Neural progenitor cell (in vitro differentiated cells): ENCODE data around the gene LHX4.

Experiments used
- EZH2 ChIP-seq: fragments of 200-600 bp; sonication (generic); IDR thresholded peaks from 2 replicates; pipeline ENCODE4 v1.6.1; 2017; ENCODE audit warnings: antibody characterized with exemption, mild to moderate bottlenecking, moderate library complexity
- TF ChIP-seq, protein P1 (sequence below): fragments of 200-600 bp; sonication (generic); IDR thresholded peaks from 2 replicates; pipeline ENCODE4 v1.5.1; 2017; ENCODE audit warnings: antibody characterized with exemption, mild to moderate bottlenecking

DNA sequence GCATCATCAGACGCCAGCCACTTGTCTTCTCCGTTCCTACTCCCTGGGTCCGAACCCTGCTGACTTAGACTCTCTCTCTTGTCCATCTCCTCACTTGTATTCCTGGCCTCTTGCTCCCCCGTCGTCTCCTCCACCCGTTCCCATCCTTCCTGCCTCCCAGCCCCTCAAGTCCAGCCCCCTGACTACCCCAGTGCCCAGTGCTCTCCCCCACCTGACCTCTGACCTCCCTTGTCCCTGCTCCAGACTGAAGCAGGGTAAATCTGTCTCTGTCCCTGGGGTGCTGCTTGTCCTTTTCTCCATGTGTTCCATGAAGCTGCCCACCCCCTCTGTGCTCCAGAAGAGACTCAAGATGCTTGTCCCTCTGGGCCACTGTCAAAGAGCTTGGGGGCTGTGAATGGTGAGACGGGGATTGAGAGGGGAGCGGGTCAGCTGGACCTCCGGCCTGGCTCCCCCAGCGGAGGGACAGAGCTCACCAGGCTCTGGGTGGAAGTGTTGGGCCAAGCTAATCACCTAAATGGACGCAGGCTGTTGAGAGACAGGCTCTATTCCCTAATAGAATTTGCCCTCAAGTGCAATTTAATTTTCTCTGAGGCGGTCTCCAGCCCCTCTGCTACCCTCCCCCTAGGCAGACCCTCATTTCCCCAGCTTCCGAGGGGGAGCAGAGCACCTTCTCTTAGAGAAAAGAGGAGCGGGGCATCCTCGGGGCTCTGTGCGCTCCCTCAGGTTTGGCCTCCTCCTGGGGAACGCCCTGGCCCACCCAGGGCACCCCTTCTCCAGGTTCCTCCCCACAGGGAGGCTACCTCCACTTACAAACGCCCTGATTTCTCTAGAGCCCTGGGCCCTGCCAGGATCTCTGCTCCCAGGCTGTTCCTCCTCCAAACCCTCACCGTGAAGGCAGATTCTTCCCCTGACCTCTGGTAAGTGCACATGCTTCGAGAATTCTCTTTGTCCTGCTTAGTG, 11.0 kb upstream of the LHX4 start:
- TF ChIP-seq, protein P1, sequence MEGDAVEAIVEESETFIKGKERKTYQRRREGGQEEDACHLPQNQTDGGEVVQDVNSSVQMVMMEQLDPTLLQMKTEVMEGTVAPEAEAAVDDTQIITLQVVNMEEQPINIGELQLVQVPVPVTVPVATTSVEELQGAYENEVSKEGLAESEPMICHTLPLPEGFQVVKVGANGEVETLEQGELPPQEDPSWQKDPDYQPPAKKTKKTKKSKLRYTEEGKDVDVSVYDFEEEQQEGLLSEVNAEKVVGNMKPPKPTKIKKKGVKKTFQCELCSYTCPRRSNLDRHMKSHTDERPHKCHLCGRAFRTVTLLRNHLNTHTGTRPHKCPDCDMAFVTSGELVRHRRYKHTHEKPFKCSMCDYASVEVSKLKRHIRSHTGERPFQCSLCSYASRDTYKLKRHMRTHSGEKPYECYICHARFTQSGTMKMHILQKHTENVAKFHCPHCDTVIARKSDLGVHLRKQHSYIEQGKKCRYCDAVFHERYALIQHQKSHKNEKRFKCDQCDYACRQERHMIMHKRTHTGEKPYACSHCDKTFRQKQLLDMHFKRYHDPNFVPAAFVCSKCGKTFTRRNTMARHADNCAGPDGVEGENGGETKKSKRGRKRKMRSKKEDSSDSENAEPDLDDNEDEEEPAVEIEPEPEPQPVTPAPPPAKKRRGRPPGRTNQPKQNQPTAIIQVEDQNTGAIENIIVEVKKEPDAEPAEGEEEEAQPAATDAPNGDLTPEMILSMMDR = no peak
- TF ChIP-seq EZH2 = no peak
